HFF-Myc (cell line): ENCODE measurements around the gene SLC25A27.

ENCODE experiments used
- DNase-seq: peaks from one replicate; pipeline ENCODE4 v3.0.0-alpha.2; 2011; ENCODE audit warnings: low read depth; ENCODE audit errors: extremely low read depth
- H3K4me3 ChIP-seq: replicated peaks from 2 replicates; pipeline ENCODE4 v1.5.1; 2011; ENCODE audit warnings: low read depth, mild to moderate bottlenecking, control low read depth, low read length
- TF ChIP-seq, protein P1 (sequence below): IDR thresholded peaks from 2 replicates; pipeline ENCODE4 v1.5.1; 2012; ENCODE audit warnings: mild to moderate bottlenecking, low read depth, low read length, control low read depth; ENCODE audit errors: missing control alignments

SLC25A27 gene

DNA sequence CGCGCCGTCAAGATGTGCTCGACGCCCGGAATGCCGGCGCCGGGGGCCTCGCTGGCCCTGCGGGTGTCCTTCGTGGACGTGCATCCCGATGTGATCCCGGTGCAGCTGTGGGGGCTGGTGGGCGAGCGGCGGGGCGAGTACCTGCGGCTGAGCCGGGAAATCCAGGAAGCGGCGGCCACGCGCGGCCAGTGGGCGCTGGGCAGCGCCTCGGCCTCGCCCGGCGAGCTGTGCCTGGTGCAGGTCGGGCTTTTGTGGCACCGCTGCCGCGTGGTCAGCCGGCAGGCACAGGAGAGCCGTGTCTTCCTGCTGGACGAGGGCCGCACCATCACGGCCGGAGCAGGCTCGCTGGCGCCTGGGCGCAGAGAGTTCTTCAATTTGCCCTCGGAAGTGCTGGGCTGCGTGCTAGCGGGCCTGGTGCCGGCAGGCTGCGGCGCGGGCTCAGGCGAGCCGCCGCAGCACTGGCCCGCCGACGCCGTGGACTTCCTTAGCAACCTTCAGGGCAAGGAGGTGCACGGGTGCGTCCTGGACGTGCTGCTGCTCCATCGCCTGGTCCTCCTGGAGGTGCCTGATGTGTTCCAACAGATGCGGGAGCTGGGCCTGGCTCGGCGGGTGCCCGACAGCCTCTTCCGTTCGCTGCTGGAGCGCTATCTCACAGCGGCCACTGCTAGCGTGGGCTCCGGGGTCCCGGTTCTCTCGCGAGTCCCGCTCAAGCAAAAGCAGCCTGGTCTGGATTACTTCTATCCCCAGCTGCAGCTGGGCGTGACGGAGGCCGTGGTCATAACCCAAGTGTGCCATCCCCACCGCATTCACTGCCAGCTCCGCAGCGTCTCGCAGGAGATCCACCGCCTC, 35.6 kb downstream of the SLC25A27 start:
- no peak overlapping the region for H3K4me3 ChIP-seq
- TF ChIP-seq, protein P1, sequence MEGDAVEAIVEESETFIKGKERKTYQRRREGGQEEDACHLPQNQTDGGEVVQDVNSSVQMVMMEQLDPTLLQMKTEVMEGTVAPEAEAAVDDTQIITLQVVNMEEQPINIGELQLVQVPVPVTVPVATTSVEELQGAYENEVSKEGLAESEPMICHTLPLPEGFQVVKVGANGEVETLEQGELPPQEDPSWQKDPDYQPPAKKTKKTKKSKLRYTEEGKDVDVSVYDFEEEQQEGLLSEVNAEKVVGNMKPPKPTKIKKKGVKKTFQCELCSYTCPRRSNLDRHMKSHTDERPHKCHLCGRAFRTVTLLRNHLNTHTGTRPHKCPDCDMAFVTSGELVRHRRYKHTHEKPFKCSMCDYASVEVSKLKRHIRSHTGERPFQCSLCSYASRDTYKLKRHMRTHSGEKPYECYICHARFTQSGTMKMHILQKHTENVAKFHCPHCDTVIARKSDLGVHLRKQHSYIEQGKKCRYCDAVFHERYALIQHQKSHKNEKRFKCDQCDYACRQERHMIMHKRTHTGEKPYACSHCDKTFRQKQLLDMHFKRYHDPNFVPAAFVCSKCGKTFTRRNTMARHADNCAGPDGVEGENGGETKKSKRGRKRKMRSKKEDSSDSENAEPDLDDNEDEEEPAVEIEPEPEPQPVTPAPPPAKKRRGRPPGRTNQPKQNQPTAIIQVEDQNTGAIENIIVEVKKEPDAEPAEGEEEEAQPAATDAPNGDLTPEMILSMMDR, result no peak
- DNase-seq, result no peak

DNA sequence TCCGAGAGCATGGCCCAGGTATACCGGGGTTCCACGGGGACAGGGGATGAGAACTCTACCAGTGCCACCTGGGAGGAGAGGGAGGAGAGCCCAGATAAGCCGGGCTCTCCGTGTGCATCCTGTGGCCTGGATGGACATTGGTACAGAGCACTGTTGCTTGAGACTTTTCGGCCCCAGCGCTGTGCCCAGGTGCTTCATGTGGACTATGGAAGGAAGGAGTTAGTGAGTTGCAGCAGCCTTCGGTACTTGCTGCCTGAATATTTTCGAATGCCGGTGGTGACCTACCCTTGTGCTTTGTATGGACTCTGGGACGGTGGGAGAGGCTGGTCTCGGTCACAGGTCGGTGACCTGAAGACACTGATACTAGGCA, 36.2 kb downstream of the SLC25A27 start:
- TF ChIP-seq, protein P1, result no peak
- no peak overlapping the region for H3K4me3 ChIP-seq
- DNase-seq, result no peak

DNA sequence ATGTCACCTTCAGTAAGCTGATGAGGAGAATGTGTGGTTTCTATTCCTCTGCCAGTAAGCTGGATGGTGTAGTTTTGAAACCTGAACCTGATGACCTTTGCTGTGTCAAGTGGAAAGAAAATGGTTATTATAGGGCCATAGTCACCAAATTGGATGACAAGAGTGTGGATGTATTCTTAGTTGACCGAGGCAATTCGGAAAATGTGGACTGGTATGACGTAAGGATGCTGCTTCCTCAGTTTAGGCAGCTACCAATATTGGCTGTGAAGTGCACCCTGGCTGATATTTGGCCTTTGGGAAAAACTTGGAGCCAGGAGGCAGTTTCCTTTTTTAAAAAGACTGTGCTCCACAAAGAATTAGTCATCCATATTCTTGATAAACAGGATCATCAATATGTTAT, 36.9 kb downstream of the SLC25A27 start:
- no peak overlapping the region for H3K4me3 ChIP-seq
- no peak for DNase-seq
- TF ChIP-seq, protein P1, result no peak

DNA sequence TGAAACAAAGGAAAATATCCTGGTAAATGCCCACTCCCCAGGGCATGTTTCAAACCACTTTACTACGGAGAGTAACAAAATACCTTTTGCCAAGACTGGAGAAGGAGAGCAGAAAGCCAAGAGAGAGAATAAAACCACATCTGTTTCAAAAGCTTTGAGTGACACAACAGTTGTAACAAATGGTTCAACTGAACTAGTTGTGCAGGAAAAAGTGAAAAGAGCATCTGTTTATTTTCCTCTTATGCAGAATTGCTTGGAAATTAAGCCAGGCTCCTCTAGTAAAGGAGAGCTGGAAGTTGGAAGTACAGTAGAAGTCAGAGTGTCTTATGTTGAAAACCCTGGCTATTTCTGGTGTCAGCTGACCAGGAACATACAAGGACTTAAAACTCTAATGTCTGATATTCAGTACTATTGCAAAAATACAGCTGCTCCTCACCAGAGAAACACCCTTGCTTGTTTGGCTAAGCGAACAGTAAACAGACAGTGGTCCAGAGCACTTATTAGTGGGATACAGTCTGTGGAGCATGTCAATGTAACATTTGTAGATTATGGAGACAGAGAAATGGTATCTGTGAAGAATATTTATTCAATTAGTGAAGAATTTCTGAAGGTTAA, 37.5 kb downstream of the SLC25A27 start:
- no peak for DNase-seq
- TF ChIP-seq, protein P1, result no peak

DNA sequence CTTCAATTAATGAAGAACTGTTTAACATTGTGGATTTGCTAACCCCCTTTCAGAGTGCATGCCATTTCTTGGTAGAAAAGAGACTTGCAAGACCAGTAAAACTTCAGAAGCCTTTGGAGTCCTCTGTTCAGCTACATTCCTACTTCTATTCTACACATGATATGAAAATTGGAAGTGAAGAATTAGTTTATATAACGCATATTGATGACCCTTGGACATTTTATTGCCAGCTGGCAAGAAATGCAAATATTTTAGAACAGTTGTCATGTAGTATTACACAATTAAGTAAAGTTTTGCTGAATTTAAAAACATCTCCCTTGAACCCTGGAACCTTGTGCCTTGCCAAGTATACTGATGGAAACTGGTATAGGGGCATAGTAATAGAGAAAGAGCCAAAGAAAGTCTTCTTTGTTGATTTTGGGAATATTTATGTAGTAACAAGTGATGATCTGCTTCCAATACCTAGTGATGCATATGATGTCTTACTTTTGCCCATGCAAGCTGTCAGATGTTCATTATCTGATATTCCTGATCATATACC, 38.2 kb downstream of the SLC25A27 start:
- no peak overlapping the region for H3K4me3 ChIP-seq
- TF ChIP-seq, protein P1, result no peak
- DNase-seq, result no peak

More for the DNA sequence above, 37.5 kb downstream of the SLC25A27 start:
- H3K4me3 ChIP-seq, result no peak overlapping the region

DNA sequence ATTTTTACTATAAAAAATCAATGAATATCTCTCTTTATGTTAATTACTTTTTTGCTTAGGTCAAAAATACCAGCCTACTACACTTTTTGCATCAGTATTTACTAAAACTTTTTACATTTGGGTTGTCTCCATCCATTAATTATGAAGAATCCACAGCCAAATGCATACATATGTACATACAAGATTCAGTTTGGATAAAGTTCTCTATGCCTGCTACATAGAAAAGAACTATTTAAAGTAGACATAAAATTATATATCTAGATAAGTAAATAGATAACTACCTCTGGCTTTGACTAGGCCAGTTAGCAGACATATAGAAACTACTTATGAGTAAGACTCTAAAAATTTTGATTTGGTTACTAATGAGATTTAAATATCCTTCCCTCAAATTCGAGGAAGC, 47.2 kb downstream of the SLC25A27 start:
- no peak for DNase-seq
- TF ChIP-seq, protein P1, result no peak
- H3K4me3 ChIP-seq, result no peak overlapping the region
